ENCODE measurements around the gene WDR31. TPM values are rescaled to one million over a fixed set of nuclear protein-coding genes. Genes with fewer than 3 reads are reported as not detected.

The WDR31 gene
- total RNA-seq, 1 experiment from 2014 or later: 11.2 TPM

GRCh38 chr9:113348437-113348836, 8.4 kb upstream of the WDR31 start:
- H3K27me3 ChIP-seq (ENCODE audit: insufficient read depth, low read depth): no peaks in the 10 kb centered on the region
- peaks cover 25% of the 10 kb centered on the region; the same call in 1 of the 2 replicates for H3F3A ChIP-seq (ENCODE audit: insufficient read depth, low read depth)
- ChIA-PET CTCF (interaction anchor here (0.5 to 0.7 kb wide), 2 partner anchors 9 to 50 kb away, joined by 3 read pairs; no protein-coding TSS in a partner anchor), POLR2A (ENCODE audit: unreplicated experiment) (interaction anchor here (0.6 kb wide), 1 partner anchor 12 kb away, joined by 6 read pairs; no protein-coding TSS in a partner anchor)
- intact Hi-C loops (cut with micrococcal nuclease; ENCODE audit: unreplicated experiment): loop anchor here (10.0 kb wide), 1 partner anchor 594 kb away; the partner anchor contains the start of gene SNX30
- H3K9me3 ChIP-seq (ENCODE audit: insufficient read depth, low read depth): no peaks in the 10 kb centered on the region
- H4K20me1 ChIP-seq (ENCODE audit: insufficient read depth): no peaks in the 10 kb centered on the region
- no peak overlapping the region for H3K4me3 ChIP-seq
- H3K27ac ChIP-seq: no peak overlapping the region
- H3K4me2 ChIP-seq: no peak overlapping the region
- TF ChIP-seq EZH2 (IDR thresholded peaks at IDR 0.05; ENCODE audit: low read depth) (no peak), CTCF (conservative IDR thresholded peaks at IDR 0.05) (no peak)
- no peaks in the 10 kb centered on the region for H3K9me2 ChIP-seq (ENCODE audit: insufficient read depth)
- no peak overlapping the region for H2AFZ ChIP-seq
- H3K36me3 ChIP-seq (ENCODE audit: low read depth): no peaks in the 10 kb centered on the region
- DNase-seq: no peak
- peaks cover 35% of the 10 kb centered on the region for H3K79me2 ChIP-seq (ENCODE audit: low read depth)
- peaks cover 45% of the 10 kb centered on the region for H3K4me1 ChIP-seq (replicated peaks; ENCODE audit: insufficient read depth)
- no TSS peak for BruUV-seq (replicated peaks)

GRCh38 chr9:113345671-113346070, 5.6 kb upstream of the WDR31 start:
- Histone ChIP-seq H3K27ac (no peak overlapping the region), H3K4me2 (no peak overlapping the region), H3K79me2 (ENCODE audit: low read depth) (peaks cover 10% of the 10 kb centered on the region), H3K9me2 (ENCODE audit: insufficient read depth) (no peaks in the 10 kb centered on the region), H3K4me3 (no peak overlapping the region), H3F3A (ENCODE audit: insufficient read depth, low read depth) (peaks cover 36% of the 10 kb centered on the region), H3K9me3 (ENCODE audit: insufficient read depth, low read depth) (no peaks in the 10 kb centered on the region), H3K4me1 (replicated peaks; ENCODE audit: insufficient read depth) (peaks cover 46% of the 10 kb centered on the region), H3K27me3 (ENCODE audit: insufficient read depth, low read depth) (no peaks in the 10 kb centered on the region), H2AFZ (no peak overlapping the region), H3K36me3 (ENCODE audit: low read depth) (no peaks in the 10 kb centered on the region), H4K20me1 (ENCODE audit: insufficient read depth) (no peaks in the 10 kb centered on the region)
- no TSS peak for BruUV-seq (replicated peaks)
- CTCF ChIA-PET: no interaction called here
- DNase-seq: no peak
- POLR2A ChIA-PET (ENCODE audit: unreplicated experiment): no interaction called here
- TF ChIP-seq EZH2 (IDR thresholded peaks at IDR 0.05; ENCODE audit: low read depth) (no peak), CTCF (conservative IDR thresholded peaks at IDR 0.05) (no peak)
- intact Hi-C loops (cut with micrococcal nuclease; ENCODE audit: unreplicated experiment): loop anchor here (10.0 kb wide), 1 partner anchor 591 kb away; the partner anchor contains the start of gene SNX30

- ChIA-PET CTCF (no interaction called here), POLR2A (ENCODE audit: unreplicated experiment) (no interaction called here)
- peaks cover 39% of the 10 kb centered on the region for H3F3A ChIP-seq (ENCODE audit: insufficient read depth, low read depth)
- no peak overlapping the region for H2AFZ ChIP-seq
- no peak for TF ChIP-seq EZH2 (IDR thresholded peaks at IDR 0.05; ENCODE audit: low read depth)
- TF ChIP-seq CTCF (conservative IDR thresholded peaks at IDR 0.05): no peak
- H3K9me3 ChIP-seq (ENCODE audit: insufficient read depth, low read depth): no peaks in the 10 kb centered on the region
- H3K4me1 ChIP-seq (replicated peaks; ENCODE audit: insufficient read depth): peaks cover 44% of the 10 kb centered on the region
- H3K79me2 ChIP-seq (ENCODE audit: low read depth): peaks cover 5% of the 10 kb centered on the region
- H3K4me2 ChIP-seq: no peak overlapping the region
- no peaks in the 10 kb centered on the region for H3K27me3 ChIP-seq (ENCODE audit: insufficient read depth, low read depth)
- no peaks in the 10 kb centered on the region for H3K36me3 ChIP-seq (ENCODE audit: low read depth)
- intact Hi-C loops (cut with micrococcal nuclease; ENCODE audit: unreplicated experiment): loop anchor here (10.0 kb wide), 1 partner anchor 590 kb away; the partner anchor contains the start of gene SNX30
- no peaks in the 10 kb centered on the region for H3K9me2 ChIP-seq (ENCODE audit: insufficient read depth)
- no peak for DNase-seq
- no peak overlapping the region for H3K4me3 ChIP-seq
- H4K20me1 ChIP-seq (ENCODE audit: insufficient read depth): no peaks in the 10 kb centered on the region
- BruUV-seq (replicated peaks): no TSS peak
- H3K27ac ChIP-seq: no peak overlapping the region
Observed at GRCh38 chr9:113345190-113345589, 5.1 kb upstream of the WDR31 start.

Measured in PC-9 (cell line).